Liver (tissue), 9 donors: ENCODE measurements around the gene ZCCHC14. TPM values are rescaled to one million over a fixed set of nuclear protein-coding genes. Genes with fewer than 3 reads are reported as not detected.

Source experiments
- DNase-seq: peaks from one replicate; pipeline ENCODE4 v3.0.0-alpha.2; 2017; ENCODE audit warnings: low spot score
- H3K27ac ChIP-seq, 2 donors: one replicate each; pipeline ENCODE4 v1.7.0; 2013; ENCODE audit warnings: inconsistent platforms in 2 of 2, low read length in 2 of 2, control low read depth in 1 of 2, low read depth in 1 of 2, mild to moderate bottlenecking in 1 of 2
- H3K27me3 ChIP-seq, 4 donors: one replicate each; pipeline versions ENCODE4 v1.6.1 to v1.7.0; 2013; ENCODE audit warnings: low read length in 3 of 4, inconsistent platforms in 1 of 4, mild to moderate bottlenecking in 1 of 4, moderate library complexity in 1 of 4; ENCODE audit not compliant: control insufficient read depth in 4 of 4, insufficient read depth in 4 of 4
- H3K36me3 ChIP-seq, 4 donors: one replicate each; pipeline versions ENCODE4 v1.6.1 to v1.7.0; 2013; ENCODE audit warnings: low read length in 3 of 4, mild to moderate bottlenecking in 3 of 4, low read depth in 1 of 4, moderate library complexity in 1 of 4; ENCODE audit not compliant: control insufficient read depth in 4 of 4, insufficient read depth in 3 of 4
- H3K4me1 ChIP-seq, 4 donors: one replicate each; pipeline versions ENCODE4 v1.6.1 to v1.7.0; 2013; ENCODE audit warnings: low read length in 3 of 4, mild to moderate bottlenecking in 3 of 4, moderate library complexity in 1 of 4; ENCODE audit not compliant: control insufficient read depth in 4 of 4, insufficient read depth in 4 of 4
- H3K4me3 ChIP-seq, 3 donors: one replicate each; pipeline versions ENCODE4 v1.6.1 to v1.7.0; 2013; ENCODE audit warnings: low read length in 3 of 3, control low read depth in 1 of 3, low read depth in 1 of 3, mild to moderate bottlenecking in 1 of 3
- H3K9ac ChIP-seq, 2 donors: one replicate each; pipeline ENCODE4 v1.7.0; 2013; ENCODE audit warnings: low read length in 2 of 2, mild to moderate bottlenecking in 2 of 2, moderate library complexity in 2 of 2, control low read depth in 1 of 2, low read depth in 1 of 2
- H3K9me3 ChIP-seq, 4 donors: one replicate each; pipeline versions ENCODE4 v1.6.1 to v1.7.0; 2013; ENCODE audit warnings: low read length in 3 of 4; ENCODE audit not compliant: control insufficient read depth in 4 of 4
- ATF3 ChIP-seq: IDR thresholded peaks from 2 replicates; pipeline ENCODE4 v1.6.1; 2016; ENCODE audit warnings: antibody characterized with exemption
- FOXA1 ChIP-seq: IDR thresholded peaks from 2 replicates; pipeline ENCODE4 v1.6.1; 2016; ENCODE audit warnings: antibody characterized with exemption
- FOXA2 ChIP-seq: IDR thresholded peaks from 2 replicates; pipeline ENCODE4 v1.6.1; 2016; ENCODE audit warnings: antibody characterized with exemption
- GABPA ChIP-seq, 2 donors: IDR thresholded peaks in 1 of 2; conservative IDR thresholded peaks in 1 of 2; 2 replicates each; pipeline ENCODE4 v1.6.1; 2016; ENCODE audit warnings: antibody characterized with exemption in 2 of 2, mild to moderate bottlenecking in 1 of 2, moderate library complexity in 1 of 2
- HNF4A ChIP-seq, 2 donors: conservative IDR thresholded peaks; 2 replicates each; pipeline ENCODE4 v1.6.1; 2016; ENCODE audit warnings: antibody characterized with exemption in 2 of 2, mild to moderate bottlenecking in 2 of 2
- HNF4G ChIP-seq: IDR thresholded peaks from 2 replicates; pipeline ENCODE4 v1.6.1; 2016; ENCODE audit warnings: antibody characterized with exemption
- JUND ChIP-seq, 2 donors: IDR thresholded peaks; 2 replicates each; pipeline ENCODE4 v1.6.1; 2016; ENCODE audit warnings: antibody characterized with exemption in 2 of 2
- NR2F2 ChIP-seq: IDR thresholded peaks from 2 replicates; pipeline ENCODE4 v1.6.1; 2016; ENCODE audit warnings: antibody characterized with exemption
- RAD21 ChIP-seq, 2 donors: IDR thresholded peaks; 2 replicates each; pipeline ENCODE4 v1.6.1; 2016; ENCODE audit warnings: antibody characterized with exemption in 2 of 2, mild to moderate bottlenecking in 2 of 2
- RXRA ChIP-seq, 2 donors: IDR thresholded peaks; 2 replicates each; pipeline ENCODE4 v1.6.1; 2017 to 2018; ENCODE audit warnings: antibody characterized with exemption in 2 of 2, mild to moderate bottlenecking in 1 of 2
- SP1 ChIP-seq: IDR thresholded peaks from 2 replicates; pipeline ENCODE4 v1.6.1; 2018; ENCODE audit warnings: antibody characterized with exemption, mild to moderate bottlenecking
- TAF1 ChIP-seq: conservative IDR thresholded peaks from 2 replicates; pipeline ENCODE4 v1.6.1; 2016; ENCODE audit warnings: antibody characterized with exemption, mild to moderate bottlenecking
- YY1 ChIP-seq: IDR thresholded peaks from 2 replicates; pipeline ENCODE4 v1.6.1; 2016; ENCODE audit warnings: antibody characterized with exemption, mild to moderate bottlenecking
- ZBTB33 ChIP-seq: IDR thresholded peaks from 2 replicates; pipeline ENCODE4 v1.6.1; 2016; ENCODE audit warnings: antibody characterized with exemption
- WGBS: extraction: QIAGEN DNeasy Blood & Tissue Kit; methylation state at CpG from one replicate; pipeline ENCODE4 v1.1.7; 2013; 5-methylcytosine and 5-hydroxymethylcytosine counted together
- polyA plus RNA-seq, 2 donors: library from polyadenylated mRNA; stranded (reverse) in 1 of 2; unstranded in 1 of 2; fragments of 200-250 nt in 1 of 2; fragments of >200 nt in 1 of 2; fragmentation: Nextera tagmentation in 1 of 2; extraction: Ambion mirVana in 1 of 2; gene quantifications; one replicate each; pipeline versions ENCODE4 v1.2.1 to v1.2.3, GENCODE V29; 2013 to 2015
- total RNA-seq, 2 donors: library from RNA; depleted of rRNA; stranded (reverse); fragments of >200 nt; gene quantifications; one replicate each; pipeline ENCODE4 v1.2.3, GENCODE V29; 2014
- donor health status: healthy.
- donor health status: healthy.
- donor health status: healthy.
- donor health status: healthy.
- donor health status: healthy.

Gene ZCCHC14
- total and polyA plus RNA-seq, 4 donors = 6.3 to 21.7 (median 8.0) TPM

- peaks cover 22 to 72% (median 43%) of the 10 kb centered on the region in 4 donors for H3K36me3 ChIP-seq
- whole genome bisulfite sequencing = 88% methylated on average over 14 of the region's 14 CpGs
Measured at GRCh38 chr16:87410968-87411367, 81.9 kb downstream of the ZCCHC14 start.

GRCh38 chr16:87410530-87410929, 82.3 kb downstream of the ZCCHC14 start:
- H3K4me3 ChIP-seq = no peak overlapping the region
- H3K27ac ChIP-seq = no peak overlapping the region
- no peaks in the 10 kb centered on the region for H3K4me1 ChIP-seq
- TF ChIP-seq YY1 = no peak
- no peak for TF ChIP-seq ATF3
- no peak for TF ChIP-seq SP1
- TF ChIP-seq JUND (IDR thresholded peaks at IDR 0.05) = no peak
- no peak for TF ChIP-seq GABPA (IDR thresholded peaks at IDR 0.05 in 1 of 2, conservative IDR thresholded peaks at IDR 0.05 in 1 of 2)
- no peak for TF ChIP-seq HNF4A (conservative IDR thresholded peaks at IDR 0.05)
- no peak for TF ChIP-seq HNF4G
- no peak overlapping the region for H3K9ac ChIP-seq
- H3K9me3 ChIP-seq = no peaks in the 10 kb centered on the region
- DNase-seq = no peak
- H3K36me3 ChIP-seq = peaks cover 25 to 76% (median 44%) of the 10 kb centered on the region in 4 donors
- WGBS = 94% methylated on average over 11 of the region's 11 CpGs
- no peaks in the 10 kb centered on the region for H3K27me3 ChIP-seq

More at GRCh38 chr16:87410968-87411367, 81.9 kb downstream of the ZCCHC14 start:
- TF ChIP-seq SP1 (no peak), FOXA1 (no peak), YY1 (no peak), NR2F2 (no peak), TAF1 (no peak), JUND (IDR thresholded peaks at IDR 0.05) (no peak), ATF3 (no peak), HNF4G (no peak), ZBTB33 (no peak), FOXA2 (no peak), RXRA (IDR thresholded peaks at IDR 0.05) (no peak), RAD21 (IDR thresholded peaks at IDR 0.05) (no peak), GABPA (IDR thresholded peaks at IDR 0.05 in 1 of 2, conservative IDR thresholded peaks at IDR 0.05 in 1 of 2) (no peak), HNF4A (conservative IDR thresholded peaks at IDR 0.05) (no peak)
- H3K4me1 ChIP-seq = no peaks in the 10 kb centered on the region
- no peaks in the 10 kb centered on the region for H3K9me3 ChIP-seq
- no peak overlapping the region for H3K9ac ChIP-seq
- no peak overlapping the region for H3K27ac ChIP-seq
- no peak overlapping the region for H3K4me3 ChIP-seq
- DNase-seq = no peak
- no peaks in the 10 kb centered on the region for H3K27me3 ChIP-seq

- DNase-seq = no peak
- H3K4me1 ChIP-seq = no peaks in the 10 kb centered on the region
- H3K9me3 ChIP-seq = no peaks in the 10 kb centered on the region
- H3K9ac ChIP-seq = no peak overlapping the region
- no peak for TF ChIP-seq RXRA (IDR thresholded peaks at IDR 0.05)
- H3K36me3 ChIP-seq = peaks cover 29 to 77% (median 46%) of the 10 kb centered on the region in 4 donors
- WGBS = 96% methylated on average over 13 of the region's 13 CpGs
- no peak overlapping the region for H3K27ac ChIP-seq
- no peak overlapping the region for H3K4me3 ChIP-seq
- H3K27me3 ChIP-seq = no peaks in the 10 kb centered on the region
Measured at GRCh38 chr16:87409781-87410180, 83.0 kb downstream of the ZCCHC14 start.
